NOMO-1 (cell line): ENCODE results near the gene ARHGAP29.
"Not testable (repeated sequence)": the region's sequence is repeated elsewhere in the genome, so short reads cannot be mapped to it uniquely, and the experiment has no call there.

Source experiments
- DNase-seq, 2 experiments: peaks; one replicate each; lab custom pipeline; 2025; ENCODE audit not compliant: unreplicated experiment in 2 of 2; lab: John Stamatoyannopoulos, UW

Gene ARHGAP29

GRCh38 chr1:94182191-94182590 lies 55.2 kb downstream of the ARHGAP29 start:
- DNase-seq, result no peak

- no peak for DNase-seq
These were observed 56.7 kb downstream of the ARHGAP29 start for GRCh38 chr1:94180650-94181049.

- no peak for DNase-seq
These were observed 58.5 kb downstream of the ARHGAP29 start for GRCh38 chr1:94178901-94179300.

- no peak for DNase-seq
These were observed 68.3 kb downstream of the ARHGAP29 start for GRCh38 chr1:94169126-94169525.

GRCh38 chr1:94165843-94166242 lies 71.5 kb downstream of the ARHGAP29 start:
- DNase-seq, result no peak

- DNase-seq, result not testable (repeated sequence)
These were observed 72.5 kb downstream of the ARHGAP29 start for GRCh38 chr1:94164885-94165284.

- DNase-seq, result not testable (repeated sequence)
These were observed 73.3 kb downstream of the ARHGAP29 start for GRCh38 chr1:94164121-94164520.

GRCh38 chr1:94163249-94163648 lies 74.1 kb downstream of the ARHGAP29 start:
- DNase-seq, result not testable (repeated sequence)

GRCh38 chr1:94160811-94161210 lies 76.6 kb downstream of the ARHGAP29 start:
- no peak for DNase-seq

- DNase-seq, result no peak
These were observed 81.2 kb downstream of the ARHGAP29 start for GRCh38 chr1:94156096-94156625.

- DNase-seq, result no peak
These were observed 82.4 kb downstream of the ARHGAP29 start for GRCh38 chr1:94154989-94155388.

GRCh38 chr1:94153133-94153532 lies 84.3 kb downstream of the ARHGAP29 start:
- no peak for DNase-seq

GRCh38 chr1:94149166-94149565 lies 88.2 kb downstream of the ARHGAP29 start:
- DNase-seq, result not testable (repeated sequence)

- no peak for DNase-seq
These were observed 91.1 kb downstream of the ARHGAP29 start for GRCh38 chr1:94146273-94146672.

- DNase-seq, result no peak
These were observed 92.5 kb downstream of the ARHGAP29 start for GRCh38 chr1:94144836-94145235.

GRCh38 chr1:94143809-94144176 lies 93.6 kb downstream of the ARHGAP29 start:
- DNase-seq, result no peak

GRCh38 chr1:94143173-94143808 lies 94.1 kb downstream of the ARHGAP29 start:
- DNase-seq, result no peak

GRCh38 chr1:94142583-94142982 lies 94.8 kb downstream of the ARHGAP29 start:
- DNase-seq, result no peak

- DNase-seq, result no peak
These were observed 95.4 kb downstream of the ARHGAP29 start for GRCh38 chr1:94142022-94142421.

- DNase-seq, result no peak
These were observed 105.3 kb downstream of the ARHGAP29 start for GRCh38 chr1:94132111-94132510.

- no peak for DNase-seq
These were observed 106.4 kb downstream of the ARHGAP29 start for GRCh38 chr1:94130851-94131595.

GRCh38 chr1:94126651-94127050 lies 110.7 kb downstream of the ARHGAP29 start:
- no peak for DNase-seq
